Measurements from ENCODE around the gene SLC49A4.

- TF ChIP-seq, protein P1, sequence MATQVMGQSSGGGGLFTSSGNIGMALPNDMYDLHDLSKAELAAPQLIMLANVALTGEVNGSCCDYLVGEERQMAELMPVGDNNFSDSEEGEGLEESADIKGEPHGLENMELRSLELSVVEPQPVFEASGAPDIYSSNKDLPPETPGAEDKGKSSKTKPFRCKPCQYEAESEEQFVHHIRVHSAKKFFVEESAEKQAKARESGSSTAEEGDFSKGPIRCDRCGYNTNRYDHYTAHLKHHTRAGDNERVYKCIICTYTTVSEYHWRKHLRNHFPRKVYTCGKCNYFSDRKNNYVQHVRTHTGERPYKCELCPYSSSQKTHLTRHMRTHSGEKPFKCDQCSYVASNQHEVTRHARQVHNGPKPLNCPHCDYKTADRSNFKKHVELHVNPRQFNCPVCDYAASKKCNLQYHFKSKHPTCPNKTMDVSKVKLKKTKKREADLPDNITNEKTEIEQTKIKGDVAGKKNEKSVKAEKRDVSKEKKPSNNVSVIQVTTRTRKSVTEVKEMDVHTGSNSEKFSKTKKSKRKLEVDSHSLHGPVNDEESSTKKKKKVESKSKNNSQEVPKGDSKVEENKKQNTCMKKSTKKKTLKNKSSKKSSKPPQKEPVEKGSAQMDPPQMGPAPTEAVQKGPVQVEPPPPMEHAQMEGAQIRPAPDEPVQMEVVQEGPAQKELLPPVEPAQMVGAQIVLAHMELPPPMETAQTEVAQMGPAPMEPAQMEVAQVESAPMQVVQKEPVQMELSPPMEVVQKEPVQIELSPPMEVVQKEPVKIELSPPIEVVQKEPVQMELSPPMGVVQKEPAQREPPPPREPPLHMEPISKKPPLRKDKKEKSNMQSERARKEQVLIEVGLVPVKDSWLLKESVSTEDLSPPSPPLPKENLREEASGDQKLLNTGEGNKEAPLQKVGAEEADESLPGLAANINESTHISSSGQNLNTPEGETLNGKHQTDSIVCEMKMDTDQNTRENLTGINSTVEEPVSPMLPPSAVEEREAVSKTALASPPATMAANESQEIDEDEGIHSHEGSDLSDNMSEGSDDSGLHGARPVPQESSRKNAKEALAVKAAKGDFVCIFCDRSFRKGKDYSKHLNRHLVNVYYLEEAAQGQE (IDR thresholded peaks at IDR 0.05; ENCODE audit: insufficient read depth in 1 of 2, low read depth in 2 of 2, low read length in 2 of 2): no peak
- no peak for TF ChIP-seq POLR2AphosphoS5 (IDR thresholded peaks at IDR 0.05; ENCODE audit: low read depth, low read length)
- no peak for TF ChIP-seq TAF1 (IDR thresholded peaks at IDR 0.05; ENCODE audit: borderline replicate concordance, insufficient read depth, low read length)
- no peak for TF ChIP-seq SIN3A (IDR thresholded peaks at IDR 0.05; ENCODE audit: borderline replicate concordance, insufficient read depth, low read length)
- no peak for TF ChIP-seq FOXP2 (optimal IDR thresholded peaks at IDR 0.05; ENCODE audit: borderline replicate concordance, extremely low read depth, extremely low read length, insufficient read depth)
Observed at GRCh38 chr3:122925756-122926155, 130.9 kb downstream of the SLC49A4 start.
